Measurements from ENCODE around the gene UNG.
A peak's percentile ranks its signal among the peaks of the same experiment; 100 is the strongest.
"Not testable (repeated sequence)": the region's sequence is repeated elsewhere in the genome, so short reads cannot be mapped to it uniquely, and the experiment has no call there.

Gene UNG

GRCh38 chr12:109121346-109121880, 24.0 kb downstream of the UNG start:
- no peak for DNase-seq (ENCODE audit: low spot score)

GRCh38 chr12:109124878-109125648, 27.7 kb downstream of the UNG start:
- no peak for DNase-seq (ENCODE audit: low spot score)

- no peak for DNase-seq (ENCODE audit: low spot score)
Measured at GRCh38 chr12:109125791-109126190, 28.4 kb downstream of the UNG start.

- DNase-seq (ENCODE audit: low spot score), result no peak
Measured at GRCh38 chr12:109126784-109127183, 29.4 kb downstream of the UNG start.

- DNase-seq (ENCODE audit: low spot score), result no peak
Measured at GRCh38 chr12:109127533-109128242, 30.3 kb downstream of the UNG start.

- no peak for DNase-seq (ENCODE audit: low spot score)
Measured at GRCh38 chr12:109130297-109131153, 33.1 kb downstream of the UNG start.

GRCh38 chr12:109131154-109132050, 34.0 kb downstream of the UNG start:
- no peak for DNase-seq (ENCODE audit: low spot score)

- peak; percentile 85 for DNase-seq (ENCODE audit: low spot score)
Measured at GRCh38 chr12:109134186-109134917, 37.0 kb downstream of the UNG start.

- no peak for DNase-seq (ENCODE audit: low spot score)
Measured at GRCh38 chr12:109137055-109137454, 39.7 kb downstream of the UNG start.

- no peak for DNase-seq (ENCODE audit: low spot score)
Measured at GRCh38 chr12:109139360-109139759, 42.0 kb downstream of the UNG start.

- DNase-seq (ENCODE audit: low spot score), result no peak
Measured at GRCh38 chr12:109139791-109140190, 42.4 kb downstream of the UNG start.

- no peak for DNase-seq (ENCODE audit: low spot score)
Measured at GRCh38 chr12:109140560-109140959, 43.2 kb downstream of the UNG start.

- DNase-seq (ENCODE audit: low spot score), result no peak
Measured at GRCh38 chr12:109144224-109144623, 46.8 kb downstream of the UNG start.

GRCh38 chr12:109147126-109147525, 49.7 kb downstream of the UNG start:
- not testable (repeated sequence) for DNase-seq (ENCODE audit: low spot score)

- peak; percentile 67 for DNase-seq (ENCODE audit: low spot score)
Measured at GRCh38 chr12:109147954-109148353, 50.6 kb downstream of the UNG start.

- no peak for DNase-seq (ENCODE audit: low spot score)
Measured at GRCh38 chr12:109150124-109150640, 52.8 kb downstream of the UNG start.

- DNase-seq (ENCODE audit: low spot score), result no peak
Measured at GRCh38 chr12:109151457-109151856, 54.1 kb downstream of the UNG start.

- no peak for DNase-seq (ENCODE audit: low spot score)
Measured at GRCh38 chr12:109153821-109154441, 56.5 kb downstream of the UNG start.
